Epithelial cell of esophagus (primary cell): ENCODE measurements around the gene TSPAN33.

Experiments used
- DNase-seq: peaks from one replicate; pipeline ENCODE4 v3.0.0; 2010; ENCODE audit warnings: low read depth
- H3K4me3 ChIP-seq: 2 replicates; pipeline ENCODE4 v1.5.1; 2011; ENCODE audit warnings: mild to moderate bottlenecking, low read length, control low read depth
- CTCF ChIP-seq: IDR thresholded peaks from 2 replicates; pipeline ENCODE4 v1.5.1; 2011; ENCODE audit warnings: low read depth, mild to moderate bottlenecking, low read length, control low read depth, inconsistent platforms; ENCODE audit not compliant: insufficient read depth; ENCODE audit errors: missing control alignments

The TSPAN33 gene

GRCh38 chr7:129134356-129134987 lies 10.0 kb upstream of the TSPAN33 start:
- TF ChIP-seq CTCF: no peak
- H3K4me3 ChIP-seq: no peak overlapping the region
- DNase-seq: peak; percentile 84

GRCh38 chr7:129136887-129137642 lies 7.4 kb upstream of the TSPAN33 start:
- no peak for DNase-seq
- no peak for TF ChIP-seq CTCF
- H3K4me3 ChIP-seq: no peak overlapping the region

GRCh38 chr7:129143724-129144094 lies 798 bp upstream of the TSPAN33 start:
- peak overlapping the region; percentile 60 for H3K4me3 ChIP-seq
- no peak for TF ChIP-seq CTCF
- DNase-seq: no peak

- H3K4me3 ChIP-seq: peak overlapping the region; percentile 32
- peak; percentile 11 for TF ChIP-seq CTCF
- DNase-seq: no peak
These were observed 544 bp downstream of the TSPAN33 start for GRCh38 chr7:129144834-129145668.

GRCh38 chr7:129146237-129146979 lies 1.9 kb downstream of the TSPAN33 start:
- no peak for DNase-seq
- TF ChIP-seq CTCF: no peak

GRCh38 chr7:129147731-129148130 lies 3.2 kb downstream of the TSPAN33 start:
- H3K4me3 ChIP-seq: no peak overlapping the region
- no peak for DNase-seq
- TF ChIP-seq CTCF: no peak

More at GRCh38 chr7:129146237-129146979, 1.9 kb downstream of the TSPAN33 start:
- no peak overlapping the region for H3K4me3 ChIP-seq
